ENCODE data around the gene ALK.

The ALK gene

GRCh38 chr2:29223257-29223656, 698.1 kb downstream of the ALK start:
- no peak overlapping the region for H3K4me3 ChIP-seq (ENCODE audit: low read depth, low read length)
- no peak for TF ChIP-seq CTCF (IDR thresholded peaks at IDR 0.05; ENCODE audit: borderline replicate concordance, insufficient read depth, low read depth, low read length)

GRCh38 chr2:29222381-29223179, 698.8 kb downstream of the ALK start:
- H3K4me3 ChIP-seq (ENCODE audit: low read depth, low read length) = no peak overlapping the region
- TF ChIP-seq CTCF (IDR thresholded peaks at IDR 0.05; ENCODE audit: borderline replicate concordance, insufficient read depth, low read depth, low read length) = no peak

GRCh38 chr2:29220506-29221270, 700.7 kb downstream of the ALK start:
- TF ChIP-seq CTCF (IDR thresholded peaks at IDR 0.05; ENCODE audit: borderline replicate concordance, insufficient read depth, low read depth, low read length) = no peak
- no peak overlapping the region for H3K4me3 ChIP-seq (ENCODE audit: low read depth, low read length)

- no peak for TF ChIP-seq CTCF (IDR thresholded peaks at IDR 0.05; ENCODE audit: borderline replicate concordance, insufficient read depth, low read depth, low read length)
- no peak overlapping the region for H3K4me3 ChIP-seq (ENCODE audit: low read depth, low read length)
Observed at GRCh38 chr2:29219374-29219773, 702.0 kb downstream of the ALK start.

- H3K4me3 ChIP-seq (ENCODE audit: low read depth, low read length) = no peak overlapping the region
- TF ChIP-seq CTCF (IDR thresholded peaks at IDR 0.05; ENCODE audit: borderline replicate concordance, insufficient read depth, low read depth, low read length) = no peak
Observed at GRCh38 chr2:29218550-29219125, 702.7 kb downstream of the ALK start.

GRCh38 chr2:29218071-29218470, 703.3 kb downstream of the ALK start:
- no peak overlapping the region for H3K4me3 ChIP-seq (ENCODE audit: low read depth, low read length)
- no peak for TF ChIP-seq CTCF (IDR thresholded peaks at IDR 0.05; ENCODE audit: borderline replicate concordance, insufficient read depth, low read depth, low read length)
